HEK293 (cell line): ENCODE measurements around the gene ARHGAP6.

Experiments
- CTCF ChIA-PET: fragments of 350-600 bp; formaldehyde crosslinking; extraction: SDS; loops from one replicate; lab custom pipeline; 2021; ENCODE audit warnings: antibody characterized with exemption; lab: Yijun Ruan, JAX
- POLR2A ChIA-PET: fragments of 300-600 bp; formaldehyde crosslinking; extraction: SDS; loops from one replicate; lab custom pipeline; 2020; ENCODE audit warnings: antibody characterized with exemption, inconsistent platforms; lab: Yijun Ruan, JAX
- H3K27ac ChIP-seq: fragments of 200-500 bp; sonication (Bioruptor generic); 2 replicates; pipeline ENCODE4 v1.5.1; 2014; ENCODE audit warnings: low read depth, low read length, control low read depth, inconsistent platforms; ENCODE audit errors: extremely low read depth
- H3K36me3 ChIP-seq, 2 experiments: fragments of 200-500 bp in 1 of 2; sonication (Bioruptor generic) in 1 of 2; 1 replicate in 1 of 2; 2 replicates in 1 of 2; pipeline ENCODE4 v1.5.1; 2014 to 2017; ENCODE audit warnings: inconsistent platforms in 2 of 2, low read length in 2 of 2; ENCODE audit not compliant: control insufficient read depth in 2 of 2, insufficient read depth in 1 of 2
- H3K4me1 ChIP-seq: fragments of 200-500 bp; sonication (Bioruptor generic); 2 replicates; pipeline ENCODE4 v1.5.1; 2014; ENCODE audit warnings: mild to moderate bottlenecking, low read length, inconsistent platforms; ENCODE audit not compliant: control insufficient read depth, insufficient read depth
- H3K4me3 ChIP-seq: 2 replicates; pipeline ENCODE4 v1.5.1; 2011; ENCODE audit warnings: low read depth, mild to moderate bottlenecking, control low read depth, low read length, moderate library complexity
- H3K9me3 ChIP-seq: fragments of 200-500 bp; sonication (Bioruptor generic); 2 replicates; pipeline ENCODE4 v1.5.1; 2014; ENCODE audit warnings: low read depth, low read length, inconsistent platforms; ENCODE audit not compliant: control insufficient read depth, insufficient read depth
- HOXA7 ChIP-seq: sonication (generic); formaldehyde crosslinking; IDR thresholded peaks from 2 replicates; pipeline ENCODE4 v1.8.1; 2022; ENCODE audit warnings: missing genetic modification reagents, borderline replicate concordance
- KLF1 ChIP-seq: fragments of 450-650 bp; formaldehyde crosslinking; IDR thresholded peaks from 2 replicates; pipeline ENCODE4 v1.5.1; 2016; ENCODE audit warnings: missing biosample characterization, missing genetic modification characterization
- SP2 ChIP-seq: fragments of 450-650 bp; formaldehyde crosslinking; IDR thresholded peaks from 2 replicates; pipeline ENCODE4 v1.5.1; 2016; ENCODE audit warnings: missing biosample characterization, missing genetic modification characterization
- YY2 ChIP-seq: fragments of 450-650 bp; formaldehyde crosslinking; IDR thresholded peaks from 2 replicates; pipeline ENCODE4 v1.5.1; 2016; ENCODE audit warnings: missing biosample characterization, missing genetic modification characterization
- ZBTB44 ChIP-seq: fragments of 450-650 bp; IDR thresholded peaks from 2 replicates; pipeline ENCODE4 v1.5.1; 2018; ENCODE audit warnings: missing biosample characterization, mild to moderate bottlenecking, missing genetic modification characterization
- ZNF2 ChIP-seq: fragments of 450-650 bp; formaldehyde crosslinking; IDR thresholded peaks from 2 replicates; pipeline ENCODE4 v1.5.1; 2016; ENCODE audit warnings: missing biosample characterization, missing genetic modification characterization
- ZNF23 ChIP-seq: fragments of 450-650 bp; formaldehyde crosslinking; IDR thresholded peaks from 2 replicates; pipeline ENCODE4 v1.5.1; 2016; ENCODE audit warnings: missing biosample characterization, missing genetic modification characterization, borderline replicate concordance
- ZNF302 ChIP-seq: fragments of 450-650 bp; formaldehyde crosslinking; IDR thresholded peaks from 2 replicates; pipeline ENCODE4 v1.5.1; 2016; ENCODE audit warnings: missing biosample characterization, missing genetic modification characterization, low read depth
- ZNF449 ChIP-seq: fragments of 450-650 bp; formaldehyde crosslinking; IDR thresholded peaks from 2 replicates; pipeline ENCODE4 v1.5.1; 2017; ENCODE audit warnings: missing biosample characterization, mild to moderate bottlenecking, missing genetic modification characterization, moderate library complexity
- ZNF76 ChIP-seq: fragments of 450-650 bp; formaldehyde crosslinking; IDR thresholded peaks from 2 replicates; pipeline ENCODE4; 2016; ENCODE audit warnings: low read depth, missing biosample characterization, missing genetic modification characterization, borderline replicate concordance
- ZSCAN23 ChIP-seq: fragments of 450-650 bp; formaldehyde crosslinking; IDR thresholded peaks from 2 replicates; pipeline ENCODE4 v1.5.1; 2016; ENCODE audit warnings: missing biosample characterization, missing genetic modification characterization
- TF ChIP-seq, protein P1 (sequence below): fragments of 450-650 bp; formaldehyde crosslinking; IDR thresholded peaks from 2 replicates; pipeline ENCODE4 v1.5.1; 2016; ENCODE audit warnings: missing biosample characterization, missing genetic modification characterization
- TF ChIP-seq, protein P2 (sequence below): fragments of 450-650 bp; formaldehyde crosslinking; IDR thresholded peaks from 2 replicates; pipeline ENCODE4 v1.5.1; 2016; ENCODE audit warnings: missing biosample characterization, missing genetic modification characterization
- TF ChIP-seq, protein P3 (sequence below): fragments of 450-650 bp; formaldehyde crosslinking; IDR thresholded peaks from 2 replicates; pipeline ENCODE4 v1.5.1; 2016; ENCODE audit warnings: missing biosample characterization, missing genetic modification characterization

Gene ARHGAP6

DNA sequence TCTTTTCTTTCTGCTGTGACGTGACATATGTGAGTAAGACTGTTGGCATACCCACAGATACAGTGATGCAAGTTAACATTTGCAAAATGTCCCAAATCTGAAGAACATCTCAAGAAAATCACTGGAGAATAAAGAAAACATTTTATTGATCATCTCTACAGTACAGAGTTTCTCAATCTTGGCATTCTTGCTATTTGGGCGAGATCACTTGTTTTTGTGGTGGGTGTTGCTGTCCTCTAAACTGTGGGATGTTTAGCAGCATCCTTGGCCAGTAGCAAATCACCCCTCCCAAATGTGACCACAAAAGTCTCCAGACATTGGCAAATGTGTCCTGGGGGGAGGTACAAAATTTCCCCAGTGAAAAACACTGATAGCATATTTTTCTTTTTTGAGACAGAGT is 343.7 kb downstream of the ARHGAP6 start:
- no peak for TF ChIP-seq SP2 (tag by site-specific recombination)
- no peak for TF ChIP-seq ZNF76 (tag by site-specific recombination)
- TF ChIP-seq ZNF302 (tag by site-specific recombination) = no peak
- TF ChIP-seq HOXA7 (CRISPR knock-in tag) = no peak
- TF ChIP-seq ZBTB44 = no peak
- TF ChIP-seq, protein P1, sequence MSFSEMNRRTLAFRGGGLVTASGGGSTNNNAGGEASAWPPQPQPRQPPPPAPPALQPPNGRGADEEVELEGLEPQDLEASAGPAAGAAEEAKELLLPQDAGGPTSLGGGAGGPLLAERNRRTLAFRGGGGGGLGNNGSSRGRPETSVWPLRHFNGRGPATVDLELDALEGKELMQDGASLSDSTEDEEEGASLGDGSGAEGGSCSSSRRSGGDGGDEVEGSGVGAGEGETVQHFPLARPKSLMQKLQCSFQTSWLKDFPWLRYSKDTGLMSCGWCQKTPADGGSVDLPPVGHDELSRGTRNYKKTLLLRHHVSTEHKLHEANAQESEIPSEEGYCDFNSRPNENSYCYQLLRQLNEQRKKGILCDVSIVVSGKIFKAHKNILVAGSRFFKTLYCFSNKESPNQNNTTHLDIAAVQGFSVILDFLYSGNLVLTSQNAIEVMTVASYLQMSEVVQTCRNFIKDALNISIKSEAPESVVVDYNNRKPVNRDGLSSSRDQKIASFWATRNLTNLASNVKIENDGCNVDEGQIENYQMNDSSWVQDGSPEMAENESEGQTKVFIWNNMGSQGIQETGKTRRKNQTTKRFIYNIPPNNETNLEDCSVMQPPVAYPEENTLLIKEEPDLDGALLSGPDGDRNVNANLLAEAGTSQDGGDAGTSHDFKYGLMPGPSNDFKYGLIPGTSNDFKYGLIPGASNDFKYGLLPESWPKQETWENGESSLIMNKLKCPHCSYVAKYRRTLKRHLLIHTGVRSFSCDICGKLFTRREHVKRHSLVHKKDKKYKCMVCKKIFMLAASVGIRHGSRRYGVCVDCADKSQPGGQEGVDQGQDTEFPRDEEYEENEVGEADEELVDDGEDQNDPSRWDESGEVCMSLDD = no peak
- TF ChIP-seq, all 188 proteins: peak for 0
- Histone ChIP-seq H3K9me3 (no peaks in the 10 kb centered on the region), H3K27ac (no peak overlapping the region), H3K36me3 (no peaks in the 10 kb centered on the region), H3K4me3 (no peak overlapping the region), H3K4me1 (no peaks in the 10 kb centered on the region)
- ChIA-PET POLR2A (no interaction called here), CTCF (no interaction called here)

GRCh38 chrX:11319806-11320520 is 345.8 kb downstream of the ARHGAP6 start:
- Histone ChIP-seq H3K9me3 (no peaks in the 10 kb centered on the region), H3K4me3 (no peak overlapping the region), H3K36me3 (no peaks in the 10 kb centered on the region), H3K27ac (no peak overlapping the region), H3K4me1 (no peaks in the 10 kb centered on the region)
- ChIA-PET CTCF (no interaction called here), POLR2A (no interaction called here)
- no peak for TF ChIP-seq ZNF2 (tag by site-specific recombination)
- TF ChIP-seq, protein P2, sequence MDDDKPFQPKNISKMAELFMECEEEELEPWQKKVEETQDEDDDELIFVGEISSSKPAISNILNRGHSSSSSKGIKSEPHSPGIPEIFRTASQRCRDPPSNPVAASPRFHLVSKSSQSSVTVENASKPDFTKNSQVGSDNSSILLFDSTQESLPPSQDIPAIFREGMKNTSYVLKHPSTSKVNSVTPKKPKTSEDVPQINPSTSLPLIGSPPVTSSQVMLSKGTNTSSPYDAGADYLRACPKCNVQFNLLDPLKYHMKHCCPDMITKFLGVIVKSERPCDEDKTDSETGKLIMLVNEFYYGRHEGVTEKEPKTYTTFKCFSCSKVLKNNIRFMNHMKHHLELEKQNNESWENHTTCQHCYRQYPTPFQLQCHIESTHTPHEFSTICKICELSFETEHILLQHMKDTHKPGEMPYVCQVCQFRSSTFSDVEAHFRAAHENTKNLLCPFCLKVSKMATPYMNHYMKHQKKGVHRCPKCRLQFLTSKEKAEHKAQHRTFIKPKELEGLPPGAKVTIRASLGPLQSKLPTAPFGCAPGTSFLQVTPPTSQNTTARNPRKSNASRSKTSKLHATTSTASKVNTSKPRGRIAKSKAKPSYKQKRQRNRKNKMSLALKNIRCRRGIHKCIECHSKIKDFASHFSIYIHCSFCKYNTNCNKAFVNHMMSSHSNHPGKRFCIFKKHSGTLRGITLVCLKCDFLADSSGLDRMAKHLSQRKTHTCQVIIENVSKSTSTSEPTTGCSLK (tag by site-specific recombination) = no peak
- TF ChIP-seq ZSCAN23 (tag by site-specific recombination) = no peak
- TF ChIP-seq KLF1 (tag by site-specific recombination) = no peak
- TF ChIP-seq ZNF23 = no peak
- no peak for TF ChIP-seq ZNF449 (tag by site-specific recombination)
- TF ChIP-seq, protein P3, sequence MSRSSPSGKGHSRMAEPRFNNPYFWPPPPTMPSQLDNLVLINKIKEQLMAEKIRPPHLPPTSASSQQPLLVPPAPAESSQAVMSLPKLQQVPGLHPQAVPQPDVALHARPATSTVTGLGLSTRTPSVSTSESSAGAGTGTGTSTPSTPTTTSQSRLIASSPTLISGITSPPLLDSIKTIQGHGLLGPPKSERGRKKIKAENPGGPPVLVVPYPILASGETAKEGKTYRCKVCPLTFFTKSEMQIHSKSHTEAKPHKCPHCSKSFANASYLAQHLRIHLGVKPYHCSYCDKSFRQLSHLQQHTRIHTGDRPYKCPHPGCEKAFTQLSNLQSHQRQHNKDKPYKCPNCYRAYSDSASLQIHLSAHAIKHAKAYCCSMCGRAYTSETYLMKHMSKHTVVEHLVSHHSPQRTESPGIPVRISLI (tag by site-specific recombination) = no peak
- no peak for TF ChIP-seq YY2 (tag by site-specific recombination)
